CD1c-positive myeloid dendritic cell (primary cell): ENCODE results near the gene YWHAB.

ENCODE experiments used
- DNase-seq: peaks from one replicate; pipeline ENCODE4 v3.0.0-alpha.2; 2016; ENCODE audit errors: extremely low spot score

The YWHAB gene

GRCh38 chr20:44911264-44911921 lies 25.9 kb downstream of the YWHAB start:
- DNase-seq, result peak; percentile 67

GRCh38 chr20:44912189-44912588 lies 26.7 kb downstream of the YWHAB start:
- no peak for DNase-seq

GRCh38 chr20:44914924-44915323 lies 29.4 kb downstream of the YWHAB start:
- no peak for DNase-seq

GRCh38 chr20:44916586-44916985 lies 31.1 kb downstream of the YWHAB start:
- DNase-seq, result no peak

GRCh38 chr20:44917399-44917798 lies 31.9 kb downstream of the YWHAB start:
- no peak for DNase-seq

GRCh38 chr20:44918342-44918741 lies 32.8 kb downstream of the YWHAB start:
- no peak for DNase-seq

- no peak for DNase-seq
Observed at GRCh38 chr20:44918761-44919160, 33.3 kb downstream of the YWHAB start.

GRCh38 chr20:44921447-44921846 lies 35.9 kb downstream of the YWHAB start:
- DNase-seq, result no peak

- DNase-seq, result no peak
Observed at GRCh38 chr20:44924541-44924940, 39.0 kb downstream of the YWHAB start.

- no peak for DNase-seq
Observed at GRCh38 chr20:44928595-44928994, 43.1 kb downstream of the YWHAB start.

GRCh38 chr20:44930517-44931168 lies 45.1 kb downstream of the YWHAB start:
- DNase-seq, result no peak

- no peak for DNase-seq
Observed at GRCh38 chr20:44931911-44932310, 46.4 kb downstream of the YWHAB start.

GRCh38 chr20:44932916-44933315 lies 47.4 kb downstream of the YWHAB start:
- DNase-seq, result no peak

- no peak for DNase-seq
Observed at GRCh38 chr20:44936510-44936909, 51.0 kb downstream of the YWHAB start.

- no peak for DNase-seq
Observed at GRCh38 chr20:44938637-44939036, 53.1 kb downstream of the YWHAB start.

- DNase-seq, result no peak
Observed at GRCh38 chr20:44941120-44941691, 55.7 kb downstream of the YWHAB start.

- DNase-seq, result no peak
Observed at GRCh38 chr20:44942264-44942973, 56.9 kb downstream of the YWHAB start.

- no peak for DNase-seq
Observed at GRCh38 chr20:44943828-44944227, 58.3 kb downstream of the YWHAB start.

GRCh38 chr20:44945261-44945660 lies 59.8 kb downstream of the YWHAB start:
- DNase-seq, result no peak

GRCh38 chr20:44946271-44946852 lies 60.9 kb downstream of the YWHAB start:
- DNase-seq, result no peak

- no peak for DNase-seq
Observed at GRCh38 chr20:44948107-44948506, 62.6 kb downstream of the YWHAB start.

GRCh38 chr20:44948513-44948912 lies 63.0 kb downstream of the YWHAB start:
- DNase-seq, result no peak
